ENCODE measurements around the gene KHSRP.
A peak's percentile ranks its signal among the peaks of the same experiment; 100 is the strongest.

Gene KHSRP

GRCh38 chr19:6459262-6460098 is 34.9 kb upstream of the KHSRP start, which contains the start of gene SLC25A23:
SLC25A23 (minus strand) TSS chr19:6459792; CDS start chr19:6459628, 164 bp downstream.
- Histone ChIP-seq H3K4me3 (ENCODE audit: low read length) (peak within 1 kb of the TSS; percentile 95), H3K27me3 (ENCODE audit: control insufficient read depth, insufficient read depth, low read length) (peaks cover 7% of the 10 kb centered on the region), H3K9ac (ENCODE audit: low read length) (peak within 1 kb of the TSS; percentile 81), H3K9me3 (ENCODE audit: control insufficient read depth, low read length) (no peaks in the 10 kb centered on the region), H3K36me3 (ENCODE audit: control insufficient read depth, insufficient read depth, low read length) (no peaks in the 10 kb centered on the region), H3K4me1 (ENCODE audit: control insufficient read depth, insufficient read depth, low read length) (peaks cover 29% of the 10 kb centered on the region)

GRCh38 chr19:6458695-6459261 is 34.2 kb upstream of the KHSRP start:
- peaks cover under 1% of the 10 kb centered on the region for H3K27me3 ChIP-seq (ENCODE audit: control insufficient read depth, insufficient read depth, low read length)
- H3K4me1 ChIP-seq (ENCODE audit: control insufficient read depth, insufficient read depth, low read length), result peaks cover 28% of the 10 kb centered on the region
- no peaks in the 10 kb centered on the region for H3K36me3 ChIP-seq (ENCODE audit: control insufficient read depth, insufficient read depth, low read length)
- no peaks in the 10 kb centered on the region for H3K9me3 ChIP-seq (ENCODE audit: control insufficient read depth, low read length)
- H3K9ac ChIP-seq (ENCODE audit: low read length), result peak overlapping the region; percentile 59
- peak overlapping the region; percentile 19 for H3K4me3 ChIP-seq (ENCODE audit: low read length)

- H3K9me3 ChIP-seq (ENCODE audit: control insufficient read depth, low read length), result no peaks in the 10 kb centered on the region
- peaks cover 21% of the 10 kb centered on the region for H3K4me1 ChIP-seq (ENCODE audit: control insufficient read depth, insufficient read depth, low read length)
- no peak overlapping the region for H3K4me3 ChIP-seq (ENCODE audit: low read length)
- H3K9ac ChIP-seq (ENCODE audit: low read length), result peak overlapping the region; percentile 59
- H3K36me3 ChIP-seq (ENCODE audit: control insufficient read depth, insufficient read depth, low read length), result no peaks in the 10 kb centered on the region
- H3K27me3 ChIP-seq (ENCODE audit: control insufficient read depth, insufficient read depth, low read length), result no peaks in the 10 kb centered on the region
Measured at GRCh38 chr19:6457958-6458694, 33.5 kb upstream of the KHSRP start.

- Histone ChIP-seq H3K9ac (ENCODE audit: low read length) (no peak overlapping the region), H3K4me1 (ENCODE audit: control insufficient read depth, insufficient read depth, low read length) (peaks cover 8% of the 10 kb centered on the region), H3K9me3 (ENCODE audit: control insufficient read depth, low read length) (no peaks in the 10 kb centered on the region), H3K36me3 (ENCODE audit: control insufficient read depth, insufficient read depth, low read length) (no peaks in the 10 kb centered on the region), H3K4me3 (ENCODE audit: low read length) (no peak overlapping the region), H3K27me3 (ENCODE audit: control insufficient read depth, insufficient read depth, low read length) (no peaks in the 10 kb centered on the region)
Measured at GRCh38 chr19:6455924-6456323, 31.3 kb upstream of the KHSRP start.

GRCh38 chr19:6453951-6454565 is 29.4 kb upstream of the KHSRP start:
- Histone ChIP-seq H3K4me1 (ENCODE audit: control insufficient read depth, insufficient read depth, low read length) (peaks cover 7% of the 10 kb centered on the region), H3K36me3 (ENCODE audit: control insufficient read depth, insufficient read depth, low read length) (no peaks in the 10 kb centered on the region), H3K27me3 (ENCODE audit: control insufficient read depth, insufficient read depth, low read length) (no peaks in the 10 kb centered on the region), H3K9me3 (ENCODE audit: control insufficient read depth, low read length) (no peaks in the 10 kb centered on the region), H3K4me3 (ENCODE audit: low read length) (no peak overlapping the region), H3K9ac (ENCODE audit: low read length) (no peak overlapping the region)

- H3K4me3 ChIP-seq (ENCODE audit: low read length), result no peak overlapping the region
- no peaks in the 10 kb centered on the region for H3K36me3 ChIP-seq (ENCODE audit: control insufficient read depth, insufficient read depth, low read length)
Measured at GRCh38 chr19:6452899-6453298, 28.3 kb upstream of the KHSRP start.

GRCh38 chr19:6452223-6452614 is 27.6 kb upstream of the KHSRP start:
- no peaks in the 10 kb centered on the region for H3K9me3 ChIP-seq (ENCODE audit: control insufficient read depth, low read length)
- no peaks in the 10 kb centered on the region for H3K4me1 ChIP-seq (ENCODE audit: control insufficient read depth, insufficient read depth, low read length)
- H3K27me3 ChIP-seq (ENCODE audit: control insufficient read depth, insufficient read depth, low read length), result no peaks in the 10 kb centered on the region
- no peak overlapping the region for H3K9ac ChIP-seq (ENCODE audit: low read length)
- H3K4me3 ChIP-seq (ENCODE audit: low read length), result no peak overlapping the region
- no peaks in the 10 kb centered on the region for H3K36me3 ChIP-seq (ENCODE audit: control insufficient read depth, insufficient read depth, low read length)

More at GRCh38 chr19:6452899-6453298, 28.3 kb upstream of the KHSRP start:
- no peak overlapping the region for H3K9ac ChIP-seq (ENCODE audit: low read length)
- H3K27me3 ChIP-seq (ENCODE audit: control insufficient read depth, insufficient read depth, low read length), result no peaks in the 10 kb centered on the region
- H3K9me3 ChIP-seq (ENCODE audit: control insufficient read depth, low read length), result no peaks in the 10 kb centered on the region
- H3K4me1 ChIP-seq (ENCODE audit: control insufficient read depth, insufficient read depth, low read length), result no peaks in the 10 kb centered on the region

- H3K9me3 ChIP-seq (ENCODE audit: control insufficient read depth, low read length), result no peaks in the 10 kb centered on the region
- H3K4me1 ChIP-seq (ENCODE audit: control insufficient read depth, insufficient read depth, low read length), result no peaks in the 10 kb centered on the region
- H3K36me3 ChIP-seq (ENCODE audit: control insufficient read depth, insufficient read depth, low read length), result no peaks in the 10 kb centered on the region
- H3K4me3 ChIP-seq (ENCODE audit: low read length), result no peak overlapping the region
- H3K27me3 ChIP-seq (ENCODE audit: control insufficient read depth, insufficient read depth, low read length), result no peaks in the 10 kb centered on the region
- no peak overlapping the region for H3K9ac ChIP-seq (ENCODE audit: low read length)
Measured at GRCh38 chr19:6451583-6452222, 27.1 kb upstream of the KHSRP start.

- Histone ChIP-seq H3K4me3 (ENCODE audit: low read length) (no peak overlapping the region), H3K4me1 (ENCODE audit: control insufficient read depth, insufficient read depth, low read length) (no peaks in the 10 kb centered on the region), H3K9me3 (ENCODE audit: control insufficient read depth, low read length) (no peaks in the 10 kb centered on the region), H3K36me3 (ENCODE audit: control insufficient read depth, insufficient read depth, low read length) (no peaks in the 10 kb centered on the region), H3K9ac (ENCODE audit: low read length) (no peak overlapping the region), H3K27me3 (ENCODE audit: control insufficient read depth, insufficient read depth, low read length) (no peaks in the 10 kb centered on the region)
Measured at GRCh38 chr19:6450166-6450565, 25.6 kb upstream of the KHSRP start.

GRCh38 chr19:6448045-6448444 is 23.4 kb upstream of the KHSRP start:
- H3K9me3 ChIP-seq (ENCODE audit: control insufficient read depth, low read length), result no peaks in the 10 kb centered on the region
- H3K36me3 ChIP-seq (ENCODE audit: control insufficient read depth, insufficient read depth, low read length), result no peaks in the 10 kb centered on the region
- no peak overlapping the region for H3K9ac ChIP-seq (ENCODE audit: low read length)
- no peaks in the 10 kb centered on the region for H3K27me3 ChIP-seq (ENCODE audit: control insufficient read depth, insufficient read depth, low read length)
- no peaks in the 10 kb centered on the region for H3K4me1 ChIP-seq (ENCODE audit: control insufficient read depth, insufficient read depth, low read length)
- H3K4me3 ChIP-seq (ENCODE audit: low read length), result no peak overlapping the region

GRCh38 chr19:6446452-6446851 is 21.8 kb upstream of the KHSRP start:
- H3K4me3 ChIP-seq (ENCODE audit: low read length), result no peak overlapping the region
- no peaks in the 10 kb centered on the region for H3K36me3 ChIP-seq (ENCODE audit: control insufficient read depth, insufficient read depth, low read length)
- H3K4me1 ChIP-seq (ENCODE audit: control insufficient read depth, insufficient read depth, low read length), result no peaks in the 10 kb centered on the region
- no peaks in the 10 kb centered on the region for H3K27me3 ChIP-seq (ENCODE audit: control insufficient read depth, insufficient read depth, low read length)
- no peak overlapping the region for H3K9ac ChIP-seq (ENCODE audit: low read length)
- H3K9me3 ChIP-seq (ENCODE audit: control insufficient read depth, low read length), result no peaks in the 10 kb centered on the region
